DMS79 (cell line): Measurements from ENCODE around the gene MYO1D.
"Not testable (repeated sequence)": the region's sequence is repeated elsewhere in the genome, so short reads cannot be mapped to it uniquely, and the experiment has no call there.

Experiments used
- DNase-seq: peaks from one replicate; lab custom pipeline; 2025; lab: John Stamatoyannopoulos, UW

The MYO1D gene

DNA sequence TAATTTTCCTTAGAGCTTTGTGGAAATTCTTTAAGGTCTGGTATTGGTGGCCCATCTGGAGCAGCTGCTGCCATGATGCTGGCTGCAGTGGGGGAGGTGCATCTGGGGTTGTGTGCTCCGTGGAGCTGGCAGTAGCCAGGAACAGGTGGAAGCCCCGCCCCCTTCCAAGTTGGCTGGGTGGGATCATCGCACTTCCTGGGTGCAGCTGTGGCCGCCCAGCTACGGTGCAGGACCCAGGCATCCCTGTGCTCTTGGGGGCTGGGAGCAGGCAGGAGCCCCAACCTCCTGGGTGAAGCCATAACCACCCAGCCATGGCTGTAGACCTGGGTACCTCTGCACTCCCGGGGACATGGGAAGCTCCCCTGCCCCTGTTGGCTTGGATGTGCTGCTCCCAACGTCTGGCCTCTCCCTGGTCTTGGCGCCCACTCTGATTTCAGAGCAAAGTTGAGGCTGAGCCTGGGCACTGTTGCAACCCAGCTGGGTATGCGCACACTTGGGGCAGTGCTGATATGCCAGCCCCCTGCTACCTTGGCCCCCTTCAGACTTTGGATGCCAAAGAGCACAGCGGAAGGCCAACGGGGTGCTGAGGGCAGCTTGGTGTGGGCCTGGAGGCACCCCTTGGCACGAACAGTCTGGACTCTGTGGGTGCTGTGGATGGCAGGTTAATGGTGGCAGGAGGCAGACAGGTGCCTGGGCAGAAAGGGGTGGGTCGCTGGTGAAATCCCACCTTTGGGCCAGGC, 145.2 kb downstream of the MYO1D start:
- DNase-seq = no peak

DNA sequence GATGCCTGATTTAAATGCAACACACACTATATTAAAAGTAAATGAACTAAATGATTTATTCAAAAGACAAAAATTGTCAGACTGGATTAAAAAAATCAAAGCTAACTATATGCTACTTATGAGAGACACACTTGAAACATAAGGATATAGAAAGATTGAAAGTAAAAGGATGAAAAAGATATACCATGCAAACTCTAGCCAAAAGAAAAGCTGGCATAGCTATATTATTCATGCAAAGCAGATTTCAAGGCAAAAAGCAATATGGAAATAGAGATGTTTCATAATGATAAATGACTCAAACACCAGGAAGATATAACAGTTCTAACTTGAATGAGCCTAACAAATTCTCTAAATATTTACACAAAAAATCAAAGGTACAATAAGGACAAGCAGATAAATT, 149.2 kb downstream of the MYO1D start:
- DNase-seq = no peak

DNA sequence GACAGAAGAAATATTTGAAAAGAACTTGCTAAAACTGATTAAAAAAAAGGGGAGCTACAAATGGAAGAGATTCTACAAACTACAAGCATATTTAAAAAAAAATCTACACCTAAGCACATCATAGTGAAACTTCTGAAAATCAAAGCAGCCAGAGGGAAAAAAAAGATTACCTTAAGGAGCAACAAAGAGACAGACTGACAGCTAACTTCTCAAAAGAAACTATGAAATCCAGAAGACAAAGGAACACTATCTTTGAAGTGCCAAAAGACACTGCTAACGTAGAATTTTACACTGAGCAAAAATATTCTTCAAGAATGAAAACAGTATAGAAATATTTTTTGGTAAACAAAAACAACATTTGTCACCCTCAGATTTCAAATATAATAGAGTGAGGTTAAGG, 151.2 kb downstream of the MYO1D start:
- DNase-seq = no peak

DNA sequence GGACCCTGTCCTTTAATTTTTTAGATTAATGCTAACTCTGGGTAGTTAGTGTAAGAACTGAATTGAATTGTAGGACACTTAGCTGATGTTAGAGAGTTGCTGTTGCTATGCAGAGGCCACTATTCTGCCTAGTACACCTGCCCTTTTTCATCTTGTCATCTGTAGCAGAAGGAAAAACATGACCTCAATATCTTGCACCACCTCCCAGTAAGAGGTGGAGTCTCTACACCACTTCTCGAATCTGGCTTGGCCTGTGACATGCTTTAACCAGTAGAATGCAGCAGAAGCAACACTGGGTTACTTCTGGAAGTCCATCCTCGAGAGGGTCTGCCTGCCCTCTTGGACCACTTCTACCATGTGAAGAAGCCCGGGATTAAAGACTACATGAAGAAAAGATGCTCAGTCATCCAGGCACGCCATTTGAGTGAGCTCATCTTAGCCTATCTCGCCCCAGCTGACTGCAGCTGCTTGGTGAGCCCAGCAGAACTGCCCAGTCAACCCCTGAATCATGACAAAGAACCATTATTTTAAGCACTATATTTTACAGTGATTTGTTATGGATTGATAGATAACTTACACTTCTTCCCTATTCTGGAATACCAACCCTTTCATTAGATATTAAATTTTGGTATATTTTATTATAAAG, 153.5 kb downstream of the MYO1D start:
- no peak for DNase-seq

DNA sequence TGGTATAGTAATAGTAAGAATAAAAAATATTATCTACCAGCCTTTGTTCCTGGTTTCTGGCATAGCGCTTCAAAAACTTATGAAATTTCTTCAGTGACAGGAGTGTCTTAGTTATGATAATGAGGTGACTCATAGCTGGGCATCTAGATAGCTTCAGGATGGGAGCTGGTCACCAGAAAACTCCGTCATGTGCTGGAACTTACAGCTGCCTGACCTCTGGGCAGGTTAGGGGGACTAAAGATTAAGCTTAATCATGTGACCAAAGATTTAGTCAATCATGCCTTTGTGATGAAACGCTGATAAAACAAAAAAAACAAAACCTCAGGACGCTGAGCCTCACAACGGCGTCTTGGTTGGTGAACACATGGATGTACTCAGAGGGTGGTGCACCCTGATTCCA, 154.2 kb downstream of the MYO1D start:
- DNase-seq = no peak

DNA sequence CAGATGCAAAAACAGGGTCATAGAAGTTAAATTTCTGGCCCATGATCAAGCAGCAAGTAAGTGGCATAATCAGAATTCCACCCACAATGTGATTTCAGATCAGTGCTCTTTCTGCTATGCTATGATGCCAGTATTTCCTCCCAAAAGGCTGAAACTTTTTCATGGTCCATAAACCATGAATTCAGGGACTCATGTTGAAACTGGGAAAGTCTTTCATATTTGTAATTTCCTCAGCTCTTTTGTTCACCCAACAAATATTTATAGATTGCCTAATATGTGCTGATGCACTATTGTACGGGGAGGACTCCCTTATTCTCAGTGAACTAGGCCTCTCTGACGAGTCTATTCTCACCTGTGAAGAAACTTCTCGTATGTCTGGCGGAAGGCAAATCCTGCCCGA, 156.3 kb downstream of the MYO1D start:
- DNase-seq = no peak

DNA sequence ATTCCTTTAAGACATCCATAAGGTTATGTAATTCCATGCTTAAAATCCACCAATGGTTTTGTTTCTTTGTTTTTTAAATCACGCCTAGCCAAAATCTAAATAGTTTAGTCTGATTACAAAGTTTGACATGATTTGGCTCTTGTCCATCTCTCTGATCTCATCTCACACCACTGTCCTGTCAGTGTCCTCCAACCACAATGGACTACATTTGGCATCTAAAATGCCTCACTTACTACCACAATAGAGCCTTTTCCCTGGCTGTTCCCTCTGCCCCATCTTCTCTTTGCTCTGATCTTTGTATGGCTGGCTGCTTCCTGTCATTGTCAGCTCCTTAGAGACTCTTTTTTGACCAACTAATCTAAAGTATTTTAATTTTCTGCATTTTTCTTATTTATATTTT, 157.2 kb downstream of the MYO1D start:
- no peak for DNase-seq

DNA sequence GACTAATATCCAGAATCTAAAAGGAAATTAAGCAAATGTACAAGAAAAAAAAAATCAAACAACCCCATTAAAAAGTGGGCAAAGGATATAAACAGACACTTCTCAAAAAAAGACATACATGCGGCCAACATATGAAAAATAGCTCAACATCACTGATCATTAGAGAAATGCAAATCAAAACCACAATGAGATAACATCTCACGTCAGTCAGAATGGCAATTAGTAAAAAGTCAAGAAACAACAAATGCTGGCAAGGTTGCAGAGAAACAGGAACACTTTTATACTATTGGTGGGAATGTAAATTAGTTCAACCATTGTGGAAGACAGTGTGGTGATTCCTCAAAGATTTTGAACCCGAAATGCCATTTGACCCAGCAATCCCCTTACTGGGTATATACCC, 162.0 kb downstream of the MYO1D start:
- DNase-seq = not testable (repeated sequence)

DNA sequence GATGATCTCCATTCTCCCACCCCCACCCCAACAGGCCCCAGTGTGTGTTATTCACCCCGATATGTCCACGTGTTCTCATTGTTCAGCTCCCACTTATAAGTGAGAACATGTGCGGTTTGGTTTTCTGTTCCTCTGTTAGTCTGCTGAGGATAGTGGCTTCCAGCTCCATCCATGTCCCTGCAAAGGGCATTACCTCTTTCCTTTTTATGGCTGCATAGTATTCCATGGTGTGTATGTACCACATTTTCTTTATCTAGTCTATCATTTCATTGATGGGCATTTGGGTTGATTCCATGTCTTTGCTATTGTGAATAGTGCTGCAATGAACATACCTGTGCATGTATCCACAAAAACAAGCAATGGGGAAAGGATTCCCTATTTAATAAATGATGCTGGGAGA, 162.7 kb downstream of the MYO1D start:
- not testable (repeated sequence) for DNase-seq

DNA sequence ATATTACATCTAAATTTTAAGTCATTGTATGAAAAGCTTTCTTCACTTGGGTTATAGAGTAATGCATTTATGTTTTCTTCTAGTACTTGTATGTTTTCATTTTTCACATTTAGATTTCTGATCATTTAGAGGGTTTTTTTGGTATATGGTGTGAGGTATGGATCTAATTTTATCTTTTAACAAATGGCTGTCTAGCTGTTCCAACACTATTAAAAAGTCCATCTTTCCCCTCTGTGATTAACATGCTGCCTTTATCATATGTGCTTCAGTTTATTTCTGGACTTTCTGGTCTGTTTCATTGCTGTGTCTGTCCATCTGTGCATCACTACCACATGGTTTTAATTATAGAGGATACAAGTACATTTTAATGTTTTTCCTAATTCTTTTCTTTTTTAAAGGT, 163.8 kb downstream of the MYO1D start:
- no peak for DNase-seq

DNA sequence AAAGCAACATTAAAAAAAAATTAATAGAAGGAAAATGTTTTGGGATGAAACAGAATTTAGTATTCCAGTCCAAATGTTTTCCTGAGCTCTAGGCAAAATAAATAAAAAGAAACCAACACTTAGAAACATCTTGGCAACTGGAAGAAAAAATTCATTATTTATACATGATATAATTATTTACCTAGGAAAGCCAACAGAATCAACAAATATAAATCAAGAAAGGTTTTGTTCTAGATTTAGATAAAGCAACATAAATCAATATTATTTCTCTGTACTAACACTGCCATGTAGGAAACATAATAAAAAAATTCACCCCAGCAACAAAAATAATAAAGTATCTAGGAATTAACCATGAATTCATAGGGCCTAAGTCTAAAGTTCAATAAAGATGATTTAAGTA, 167.4 kb downstream of the MYO1D start:
- no peak for DNase-seq

DNA sequence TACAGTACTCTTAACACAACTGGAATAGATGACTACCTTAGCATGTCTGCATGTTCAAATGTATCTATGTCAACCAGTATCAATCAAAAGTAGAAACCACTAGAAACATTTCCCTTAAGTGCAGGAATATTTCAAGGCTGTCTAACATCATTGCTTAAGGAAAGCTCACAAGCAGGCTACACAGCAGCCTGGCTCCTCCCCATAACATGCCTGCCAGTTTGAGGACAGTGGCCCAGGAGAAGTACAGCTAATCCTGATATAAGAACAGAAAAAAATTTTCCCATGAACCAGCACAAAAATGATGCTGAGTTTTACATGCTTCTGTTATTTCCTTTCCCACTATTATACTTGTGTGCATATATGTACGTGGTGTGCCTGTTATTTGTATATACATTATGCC, 175.1 kb downstream of the MYO1D start:
- no peak for DNase-seq

DNA sequence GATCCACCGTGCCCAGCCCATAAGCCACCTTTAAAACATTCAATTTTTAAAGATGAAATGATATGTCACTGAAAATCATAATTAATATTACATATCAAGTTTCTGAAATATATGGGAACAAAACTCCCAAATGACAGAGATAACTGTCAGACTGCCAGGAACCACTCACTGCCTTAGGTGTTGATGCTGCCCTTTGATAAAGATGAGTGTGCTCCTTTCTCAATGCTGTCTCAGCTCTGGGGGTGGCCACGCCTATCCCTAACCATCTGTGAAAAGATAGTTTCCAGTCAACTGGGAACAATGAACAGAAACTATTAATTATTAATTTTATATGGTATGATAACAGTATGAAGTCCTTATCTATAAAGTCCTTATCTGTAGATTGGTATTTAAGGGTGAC, 177.7 kb downstream of the MYO1D start:
- no peak for DNase-seq

DNA sequence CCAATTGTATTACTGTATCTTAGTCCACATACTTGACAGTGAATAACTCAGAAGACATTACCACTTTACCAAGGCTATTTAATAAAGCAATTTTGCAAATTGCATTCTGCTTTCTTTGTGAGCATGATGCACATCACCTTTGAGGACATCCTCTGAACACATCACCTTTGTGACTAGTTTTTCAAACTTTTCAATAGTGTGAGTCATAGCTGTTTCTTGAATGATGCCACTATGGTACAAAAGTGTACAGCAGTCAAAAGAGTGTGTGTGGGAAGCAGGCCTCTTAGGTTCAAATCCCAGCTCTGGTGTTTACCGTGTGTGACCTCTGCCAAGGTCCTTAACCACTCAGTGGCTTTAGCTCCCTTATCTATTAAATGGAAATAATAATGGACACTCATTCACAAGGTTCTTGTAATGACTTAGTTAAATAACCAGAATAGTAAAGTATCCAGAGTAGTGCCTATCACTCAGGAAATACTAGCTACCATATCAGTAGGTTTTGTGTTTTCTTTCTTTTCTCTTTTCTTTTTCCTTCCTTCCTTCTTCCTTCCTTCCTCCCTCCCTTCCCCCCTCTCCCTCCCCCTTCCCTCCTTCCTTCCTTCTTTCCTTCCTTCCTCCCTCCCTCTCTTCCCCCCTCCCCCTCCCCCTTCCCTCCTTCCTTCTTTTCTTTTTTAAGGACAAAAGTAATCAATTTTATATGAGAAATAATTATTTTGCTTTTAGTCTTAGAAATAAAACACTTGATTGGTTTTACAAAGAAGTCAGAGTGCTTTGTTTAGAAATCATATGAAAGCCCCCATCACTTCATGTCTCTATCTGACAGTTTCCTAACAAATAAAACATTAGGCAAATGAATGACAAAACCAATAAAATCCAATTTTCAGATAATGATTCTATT, 178.9 kb downstream of the MYO1D start:
- no peak for DNase-seq

DNA sequence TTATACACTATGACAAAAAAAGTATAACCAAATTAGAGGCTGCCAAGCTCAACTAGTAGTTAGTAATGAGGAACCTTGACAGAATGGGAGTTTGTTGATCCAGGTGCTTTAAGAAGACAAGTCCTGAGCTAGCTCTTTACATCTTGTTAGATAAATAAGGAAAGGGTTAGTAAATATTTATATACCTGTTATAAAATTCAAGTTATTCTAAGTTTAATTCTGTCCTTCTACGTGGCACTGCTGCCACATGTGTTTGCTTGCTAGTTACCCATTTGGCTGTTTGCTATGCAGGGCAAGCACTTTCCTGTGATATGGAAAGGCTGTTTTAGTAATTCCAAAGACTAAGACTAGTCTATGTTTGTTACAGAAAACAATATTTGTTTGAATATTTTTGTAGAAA, 180.5 kb downstream of the MYO1D start:
- DNase-seq = no peak

DNA sequence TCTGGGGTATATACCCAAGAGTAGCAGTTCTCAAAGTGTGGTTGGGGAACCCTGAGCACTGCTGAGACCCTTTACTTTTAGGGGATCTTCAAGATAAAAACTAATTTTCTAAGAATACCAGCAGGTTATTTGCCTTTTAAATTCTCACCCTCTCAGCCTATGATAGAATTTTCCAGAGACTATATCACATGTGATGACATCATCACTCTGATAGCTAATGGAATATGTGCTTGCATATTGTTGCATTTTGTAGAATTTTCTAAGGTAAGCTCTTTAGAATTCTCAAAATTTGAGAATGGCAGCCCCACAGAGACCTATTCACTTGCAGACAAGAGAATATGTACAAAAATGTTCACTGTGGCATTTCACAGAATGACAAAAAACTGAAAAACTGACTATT, 181.1 kb downstream of the MYO1D start:
- DNase-seq = no peak

DNA sequence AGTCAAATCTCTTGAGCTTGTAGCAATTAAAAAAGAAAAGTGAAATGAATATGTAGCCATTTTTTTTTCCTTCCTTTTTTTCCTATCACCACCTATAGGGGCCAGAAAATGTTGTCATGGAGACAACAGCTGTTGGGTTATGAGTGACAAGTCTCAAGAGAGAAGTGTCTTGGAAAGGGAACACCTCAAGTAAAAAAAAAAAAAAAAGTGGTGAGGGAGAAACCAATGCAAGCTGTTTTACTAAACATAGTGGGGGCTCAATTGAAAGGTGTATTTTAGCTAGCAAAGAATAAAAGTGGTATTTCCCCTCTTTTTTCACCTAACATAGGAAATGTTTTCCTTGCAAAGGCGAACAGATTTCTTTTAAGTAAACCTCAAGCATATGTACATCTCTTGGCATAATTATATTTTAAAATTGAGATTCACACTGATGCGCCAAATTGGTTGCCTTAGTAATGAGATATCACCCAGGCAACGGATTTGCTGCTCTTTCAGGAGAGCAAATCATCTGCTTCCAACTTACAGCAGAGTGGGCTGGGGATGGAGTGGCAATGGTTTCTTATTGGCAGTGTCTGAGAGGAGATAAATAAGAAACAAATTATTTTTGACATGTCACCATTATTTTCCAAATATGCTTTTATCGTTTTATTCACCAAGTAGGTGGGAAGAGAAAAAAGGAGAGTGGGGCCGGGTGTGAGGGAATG, 183.6 kb downstream of the MYO1D start:
- DNase-seq = no peak

DNA sequence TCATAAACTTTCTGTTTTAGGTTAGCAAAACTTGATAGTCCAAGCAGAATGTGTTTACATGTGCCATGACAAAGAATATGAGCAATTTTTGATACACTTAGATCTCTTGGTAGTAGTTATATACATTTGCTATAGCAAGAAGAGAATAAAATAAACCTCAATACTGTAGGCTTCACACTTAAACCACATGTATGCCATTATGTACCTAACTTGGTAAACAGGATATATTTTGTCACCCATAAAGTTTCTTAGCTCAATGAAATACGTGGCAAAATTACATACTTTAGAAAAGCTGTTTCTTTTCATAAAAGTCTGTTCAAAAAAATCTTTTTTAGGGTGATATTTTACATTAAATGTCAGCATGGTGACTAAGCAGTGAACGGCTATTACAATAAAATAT, 184.7 kb downstream of the MYO1D start:
- DNase-seq = no peak

DNA sequence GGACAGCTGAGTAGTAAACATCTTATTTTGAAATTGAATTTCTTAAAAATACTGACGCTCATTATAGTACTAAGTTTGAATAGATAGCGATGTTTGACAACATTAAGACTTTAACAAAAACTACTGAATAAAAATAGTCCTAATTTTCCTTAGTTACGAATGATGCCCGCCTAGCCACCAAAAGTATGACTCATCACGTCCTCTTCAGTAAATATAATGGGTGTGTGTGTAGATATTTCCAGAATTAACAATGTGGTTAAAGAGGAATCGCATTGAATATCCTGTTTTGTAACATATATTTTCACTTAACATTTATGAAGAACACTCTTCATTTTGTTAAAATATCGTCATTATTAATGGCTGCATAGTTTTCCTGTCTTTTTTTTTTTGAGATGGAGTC, 187.6 kb downstream of the MYO1D start:
- DNase-seq = no peak

DNA sequence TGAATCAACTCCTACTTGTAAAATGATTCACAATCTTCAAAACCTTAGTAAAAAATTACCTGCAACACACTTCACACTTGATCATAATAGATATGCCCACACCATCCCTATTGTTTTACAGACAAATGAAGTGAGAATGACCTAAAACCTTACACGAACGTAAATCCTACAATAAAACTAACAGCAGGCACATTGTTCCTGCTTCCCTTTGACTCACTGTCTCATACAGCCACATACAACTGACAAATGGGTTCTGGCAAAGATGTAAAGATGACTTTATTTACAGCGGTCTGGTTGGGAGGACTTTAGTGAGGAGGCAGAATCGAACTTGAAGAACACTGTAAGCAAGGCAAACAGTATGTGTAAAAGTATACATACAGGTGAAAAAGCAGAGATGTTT, 188.7 kb downstream of the MYO1D start:
- DNase-seq = no peak

DNA sequence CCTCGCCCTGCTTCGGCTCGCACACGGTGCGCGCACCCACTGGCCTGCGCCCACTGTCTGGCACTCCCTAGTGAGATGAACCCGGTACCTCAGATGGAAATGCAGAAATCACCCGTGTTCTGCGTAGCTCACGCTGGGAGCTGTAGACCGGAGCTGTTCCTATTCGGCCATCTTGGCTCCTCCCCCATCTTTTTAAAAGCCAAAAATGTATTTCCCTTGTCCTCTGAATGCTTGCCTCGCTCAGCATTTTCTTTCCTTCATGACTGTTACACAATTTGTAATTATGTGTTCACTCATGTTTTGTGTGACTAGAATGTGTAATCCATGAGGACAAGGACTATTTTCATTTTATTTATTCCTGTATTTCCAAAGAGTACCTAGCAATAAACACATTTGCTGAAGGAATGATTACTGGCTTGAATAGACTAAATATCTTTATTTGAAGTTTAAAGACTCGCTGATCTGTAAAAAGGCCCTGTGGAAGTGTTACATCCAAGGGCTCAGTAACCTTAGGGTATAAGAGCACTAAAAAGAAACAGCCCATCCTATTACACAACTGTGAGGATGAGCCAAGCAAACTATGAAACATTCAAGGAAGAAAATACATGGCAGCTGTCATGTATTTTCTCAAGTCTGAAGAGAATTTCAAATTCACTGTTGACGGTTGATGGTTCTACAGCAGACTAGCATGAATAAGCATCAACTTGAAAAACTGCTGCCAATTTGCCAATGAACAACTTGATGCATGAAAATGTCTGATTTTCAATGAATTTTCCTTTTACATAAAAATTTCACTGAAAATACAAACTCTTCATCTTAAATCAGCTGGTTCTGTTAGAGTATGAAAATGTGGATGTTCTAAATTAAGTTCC, 192.6 kb downstream of the MYO1D start:
- no peak for DNase-seq
